Stimulated activated CD8-positive, alpha-beta memory T cell treated with anti-CD3 and anti-CD28 coated beads, Interleukin-15, amount 100 ng/mL, for 48 hours (primary cell): ENCODE results near the gene NR4A2.

Experiments used
- DNase-seq, 2 donors: peaks; one replicate each; pipeline ENCODE4 v3.0.0-alpha.2; 2020; ENCODE audit warnings: low read depth in 2 of 2

The NR4A2 gene

DNA sequence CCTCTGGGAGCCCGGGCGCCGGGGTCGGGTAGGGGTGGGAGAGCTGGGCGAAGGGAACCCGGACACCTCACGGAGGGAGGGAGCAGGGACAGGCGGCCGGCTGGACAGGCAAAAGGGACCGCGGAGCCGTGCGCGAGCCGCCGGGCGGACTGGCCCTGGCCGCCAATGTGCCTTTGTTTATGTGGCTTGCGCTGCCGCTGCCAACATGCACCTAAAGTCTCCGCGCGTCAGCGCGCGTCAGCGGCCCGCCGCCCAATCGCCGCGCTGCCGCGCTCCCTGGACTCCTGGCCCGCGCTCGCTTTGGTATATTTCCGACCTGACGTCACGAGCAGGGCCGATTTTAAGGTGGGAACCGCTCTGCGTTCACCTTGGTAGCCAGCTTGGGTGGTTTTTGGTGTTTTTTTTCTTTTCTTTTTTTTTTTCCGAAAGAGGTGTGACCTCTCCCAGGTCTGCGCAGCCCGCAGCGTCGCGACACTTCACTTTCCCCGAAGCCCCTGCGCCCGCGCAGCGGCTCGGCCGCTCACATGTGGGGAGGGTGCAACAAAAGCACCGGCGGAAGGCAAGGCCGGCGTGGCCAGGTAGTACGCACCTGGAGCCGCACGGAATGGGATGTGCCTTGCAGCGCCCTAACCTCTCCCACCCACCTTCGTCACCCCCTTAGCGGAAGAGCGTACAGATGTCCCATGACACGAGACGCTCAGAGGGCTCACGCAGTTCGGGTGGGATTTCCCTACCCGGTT is at the start of gene NR4A2:
Gene NR4A2 (minus strand): TSS at position 188 of the 740 bp plus-strand sequence. CDS start 2,535 bp downstream, outside the sequence.
- DNase-seq = peak; percentile 85 to 86

DNA sequence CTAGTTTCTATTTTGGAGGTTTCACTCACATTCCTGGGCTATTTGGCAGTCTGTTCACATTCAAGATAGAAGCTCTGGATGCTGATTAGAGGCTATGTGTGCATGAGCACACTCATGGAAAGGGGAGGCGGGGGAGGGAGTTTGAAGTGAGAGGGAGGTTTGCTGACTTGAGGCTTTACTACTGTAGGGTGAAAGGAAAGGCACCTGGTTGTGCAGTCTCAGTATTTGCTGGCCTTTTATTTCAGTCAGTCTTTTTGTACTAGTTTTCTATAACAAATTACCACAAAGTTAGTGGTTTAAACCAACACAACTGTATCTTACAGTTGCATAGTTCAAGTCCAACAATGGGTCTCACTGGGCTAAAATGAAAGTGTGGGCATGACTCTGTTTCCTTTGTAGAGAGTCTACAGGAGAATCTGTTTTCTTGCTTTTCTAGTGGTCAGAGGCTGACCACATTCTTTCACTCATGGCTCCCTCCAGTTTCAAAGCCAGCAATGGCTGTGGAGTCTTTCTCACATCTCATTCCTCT is 47.7 kb upstream of the NR4A2 start:
- DNase-seq = no peak

DNA sequence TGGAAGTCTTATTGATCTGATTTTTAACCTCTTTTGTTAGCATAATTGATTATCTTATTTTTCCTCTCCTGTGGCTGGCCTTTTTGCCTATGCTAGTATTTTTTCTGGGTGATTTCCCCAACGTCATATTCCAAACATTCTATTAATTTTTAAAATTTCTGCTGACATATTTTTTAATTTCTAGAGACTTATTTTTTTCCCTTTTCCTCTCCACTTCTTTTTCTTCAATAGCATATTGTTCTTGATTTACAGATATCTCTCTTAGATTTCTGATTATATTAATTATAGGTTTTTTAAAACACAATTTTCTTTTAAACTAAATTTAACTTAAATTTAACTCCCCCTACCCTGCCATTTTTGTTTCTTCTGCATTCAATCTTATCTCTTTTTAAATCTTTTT is 47.2 kb upstream of the NR4A2 start:
- no peak for DNase-seq

DNA sequence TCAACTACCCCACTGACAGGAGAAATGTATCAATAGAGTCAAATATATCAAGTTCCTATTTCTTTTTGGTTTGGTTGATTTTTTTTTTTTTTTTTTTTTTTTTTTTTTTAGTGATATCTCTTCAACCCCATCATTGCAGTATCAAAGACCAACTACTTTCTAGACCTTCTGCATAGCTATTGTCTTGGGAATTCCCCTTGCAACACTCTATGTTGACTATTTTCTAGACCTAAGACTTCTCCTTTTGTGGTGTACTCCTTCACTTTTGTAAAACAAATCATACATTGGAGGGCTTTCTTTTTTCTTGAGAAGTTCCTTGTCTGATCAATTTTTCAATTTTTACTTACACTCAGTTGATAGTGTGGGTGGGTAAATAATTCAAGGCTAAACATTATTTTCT is 46.5 kb upstream of the NR4A2 start:
- no peak for DNase-seq

DNA sequence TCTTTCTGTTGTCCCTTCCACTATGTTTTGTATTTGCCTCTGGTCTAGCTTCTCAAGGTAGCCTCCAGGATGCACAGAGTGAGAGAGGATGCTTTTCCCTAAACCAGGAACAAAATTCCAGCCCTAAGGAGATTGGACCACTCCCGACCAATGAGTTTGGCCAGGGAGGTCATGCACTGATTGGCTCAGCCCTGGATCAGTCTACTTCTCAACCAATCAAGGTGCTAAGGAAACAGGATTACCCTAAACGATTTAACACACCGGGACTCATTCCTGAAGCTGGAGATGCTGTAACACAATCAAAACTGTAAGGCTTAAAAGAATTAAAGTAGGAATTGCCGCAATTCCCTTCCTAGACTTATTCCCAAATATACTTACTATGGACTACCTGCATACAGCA is 34.2 kb upstream of the NR4A2 start:
- DNase-seq = no peak

DNA sequence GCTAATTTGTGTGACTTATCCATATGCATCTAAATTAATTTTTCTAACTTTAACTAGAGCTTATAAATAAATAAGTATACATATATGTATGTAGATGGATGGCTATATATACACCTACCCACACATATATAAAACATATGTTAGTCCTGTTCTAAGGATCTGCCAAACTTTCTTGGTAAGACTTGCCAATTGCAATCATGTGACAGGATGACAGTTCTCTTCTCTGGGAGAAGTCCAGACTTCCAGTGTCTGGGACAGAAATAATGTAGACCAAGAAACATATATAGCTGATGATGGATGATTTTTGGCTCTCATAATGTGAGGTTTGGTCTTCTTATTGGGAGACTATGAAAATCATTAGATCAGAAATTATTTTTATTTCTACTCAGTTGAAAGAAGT is 30.6 kb upstream of the NR4A2 start:
- no peak for DNase-seq

- no peak for DNase-seq
Measured at GRCh38 chr2:156356014-156356754, 23.7 kb upstream of the NR4A2 start.

DNA sequence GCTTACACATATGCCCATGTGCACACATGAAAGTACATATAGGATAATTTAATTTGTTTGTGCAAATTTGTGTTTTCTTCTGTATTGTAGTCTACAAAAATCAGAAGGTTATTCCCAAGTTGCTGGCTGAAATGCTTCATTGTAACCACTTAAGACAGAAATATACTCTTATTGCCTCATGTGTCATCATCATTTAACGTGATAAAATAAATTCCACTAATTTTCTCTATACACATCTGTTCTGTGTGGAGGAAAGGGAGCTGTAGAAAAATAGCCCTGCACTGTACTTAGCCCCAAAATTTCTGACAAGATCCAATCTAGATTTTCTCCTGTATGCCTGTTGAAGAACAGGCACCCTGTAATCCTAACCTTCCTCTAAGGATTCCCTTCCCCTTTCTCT is 20.4 kb upstream of the NR4A2 start:
- DNase-seq = no peak

DNA sequence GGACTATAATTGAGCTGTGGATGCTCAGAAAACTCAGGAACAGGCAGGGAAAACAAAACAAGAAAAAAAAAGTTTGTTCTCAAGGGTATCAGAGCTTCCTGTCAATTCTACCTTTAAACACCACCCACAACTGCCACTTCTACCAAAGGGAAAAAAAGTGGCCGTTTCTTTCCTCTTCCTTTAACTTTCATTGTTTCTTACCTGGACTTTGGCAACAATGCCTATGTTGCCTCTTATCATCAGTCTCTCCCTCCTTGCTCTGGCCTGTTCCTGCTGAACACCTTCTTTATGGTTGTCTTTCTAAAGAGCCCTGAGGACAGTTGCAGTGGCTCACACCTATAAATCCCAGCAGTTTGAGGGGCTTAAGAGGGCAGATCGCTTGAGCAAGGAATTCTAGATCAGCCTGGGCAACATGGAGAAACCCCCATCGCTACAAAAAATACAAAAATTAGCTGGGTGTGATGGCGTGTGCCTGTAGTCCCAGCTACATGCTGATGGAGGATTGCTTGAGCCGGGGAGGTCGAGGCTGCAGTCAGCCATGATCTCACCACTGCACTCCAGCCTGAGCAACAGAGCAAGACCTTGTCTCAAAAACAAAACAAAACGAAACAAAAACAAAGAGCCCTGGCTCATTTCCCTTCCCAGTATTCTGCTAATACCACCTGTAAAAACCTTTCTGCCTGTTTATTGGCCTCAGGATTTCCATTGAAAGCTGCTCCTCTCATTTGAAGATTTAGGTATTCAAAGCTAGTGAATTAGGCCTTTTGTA is 18.0 kb upstream of the NR4A2 start:
- DNase-seq = no peak

- DNase-seq = no peak
Measured at GRCh38 chr2:156349605-156350004, 17.1 kb upstream of the NR4A2 start.

GRCh38 chr2:156349161-156349560 is 16.6 kb upstream of the NR4A2 start:
- no peak for DNase-seq

GRCh38 chr2:156347431-156347830 is 14.9 kb upstream of the NR4A2 start:
- DNase-seq = no peak

- DNase-seq = no peak
Measured at GRCh38 chr2:156346731-156347130, 14.2 kb upstream of the NR4A2 start.

- no peak for DNase-seq
Measured at GRCh38 chr2:156345582-156345981, 13.1 kb upstream of the NR4A2 start.

DNA sequence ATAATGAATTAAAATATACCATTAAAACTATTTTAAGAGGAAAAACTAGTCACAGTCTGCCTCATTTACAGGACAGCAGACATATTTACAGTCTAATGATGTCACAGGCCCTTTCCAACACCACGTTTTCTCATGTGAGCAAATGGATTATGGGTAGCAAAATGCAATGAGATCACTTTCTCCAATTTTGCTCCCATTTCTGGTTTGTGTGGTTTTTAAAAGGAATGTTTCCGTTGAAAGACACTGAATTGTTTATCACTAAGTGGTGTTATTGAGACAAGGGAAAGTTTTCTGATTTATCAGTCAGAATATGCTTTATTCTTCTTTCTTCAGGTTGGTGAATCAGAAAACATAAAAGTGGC is 11.4 kb upstream of the NR4A2 start:
- DNase-seq = no peak

- no peak for DNase-seq
Measured at GRCh38 chr2:156343096-156343939, 10.8 kb upstream of the NR4A2 start.

- DNase-seq = peak; percentile 79 to 89
Measured at GRCh38 chr2:156342254-156343095, 10.0 kb upstream of the NR4A2 start.

DNA sequence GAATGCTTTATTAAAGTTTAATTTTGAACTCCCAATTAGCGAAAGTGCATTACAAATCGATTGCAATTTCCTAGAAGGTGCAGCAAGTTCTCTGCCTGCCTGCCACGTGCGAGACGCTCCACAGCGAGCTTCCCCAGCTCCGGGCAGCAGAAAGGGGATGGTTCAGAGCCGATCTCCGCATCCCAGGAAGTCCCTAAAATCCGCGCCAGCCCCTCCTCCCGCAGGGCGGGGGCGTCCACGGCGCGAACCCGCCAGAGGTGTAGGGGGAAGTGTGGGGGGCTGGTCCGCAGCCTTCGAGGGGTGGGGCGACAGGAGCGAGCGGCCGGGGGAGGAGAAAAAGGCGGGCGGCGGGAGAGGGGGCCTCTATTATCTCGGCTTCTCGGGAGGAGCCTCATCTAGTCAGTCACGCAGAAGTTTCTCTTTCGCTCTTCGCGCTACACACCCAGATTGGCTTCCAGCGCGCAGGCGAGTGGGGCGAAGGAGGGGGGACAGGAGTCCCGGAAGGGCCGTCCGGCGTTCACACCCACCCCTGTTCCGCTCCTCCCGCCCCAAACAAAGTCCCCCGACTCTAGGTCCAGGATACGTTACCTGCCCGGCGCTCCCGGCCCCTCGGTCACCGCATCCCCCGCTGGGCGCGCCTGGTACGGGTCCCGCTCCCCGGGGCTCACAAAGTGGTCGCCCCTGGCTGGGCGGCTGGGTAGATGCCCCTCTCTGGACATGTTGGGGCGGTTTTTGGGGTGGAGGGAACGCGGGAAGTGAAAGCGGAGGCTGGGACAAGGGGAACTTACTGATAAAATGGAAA is 9.1 kb upstream of the NR4A2 start:
- DNase-seq = peak; percentile 87 to 90

- no peak for DNase-seq
Measured at GRCh38 chr2:156340804-156341451, 8.4 kb upstream of the NR4A2 start.
